Loucy (cell line): ENCODE results near the gene LTC4S.

ENCODE experiments used
- H2AFZ ChIP-seq: fragments of 200-600 bp; sonication (generic); 2 replicates; pipeline ENCODE4 v1.6.0; 2016; ENCODE audit warnings: antibody characterized with exemption, mild to moderate bottlenecking, low read length, moderate library complexity
- H3F3A ChIP-seq: fragments of 200-600 bp; 2 replicates; pipeline ENCODE4 v1.6.0; 2016; ENCODE audit warnings: antibody characterized with exemption, low read depth, mild to moderate bottlenecking
- H3K27me3 ChIP-seq: fragments of 200-600 bp; sonication (generic); 2 replicates; pipeline ENCODE4 v1.6.1; 2014; ENCODE audit warnings: low read length, mild to moderate bottlenecking; ENCODE audit not compliant: insufficient read depth, poor library complexity, severe bottlenecking
- H3K36me3 ChIP-seq: fragments of 200-600 bp; sonication (generic); 2 replicates; pipeline ENCODE4 v1.6.1; 2016; ENCODE audit warnings: low read length; ENCODE audit not compliant: insufficient read depth
- H3K4me1 ChIP-seq: fragments of 200-600 bp; sonication (generic); 2 replicates; pipeline ENCODE4 v1.5.1; 2014; ENCODE audit warnings: low read length, mild to moderate bottlenecking; ENCODE audit not compliant: insufficient read depth, poor library complexity, severe bottlenecking
- H3K4me2 ChIP-seq: fragments of 200-600 bp; sonication (generic); 2 replicates; pipeline ENCODE4 v1.6.0; 2014; ENCODE audit warnings: antibody characterized with exemption, low read length, low read depth, mild to moderate bottlenecking; ENCODE audit not compliant: poor library complexity, severe bottlenecking
- H3K4me3 ChIP-seq: fragments of 200-600 bp; sonication (generic); 2 replicates; pipeline ENCODE4 v1.5.1; 2014; ENCODE audit warnings: low read length, mild to moderate bottlenecking, mixed read lengths; ENCODE audit not compliant: poor library complexity, severe bottlenecking
- H3K79me2 ChIP-seq: fragments of 200-600 bp; sonication (generic); 2 replicates; pipeline ENCODE4 v1.6.1; 2014; ENCODE audit warnings: low read length; ENCODE audit not compliant: insufficient read depth
- H3K9ac ChIP-seq: fragments of 200-600 bp; sonication (generic); 2 replicates; pipeline ENCODE4 v1.6.0; 2014; ENCODE audit warnings: mild to moderate bottlenecking, low read depth, low read length, moderate library complexity; ENCODE audit not compliant: poor library complexity, severe bottlenecking
- H3K9me2 ChIP-seq: fragments of 200-600 bp; sonication (generic); replicated peaks from 2 replicates; pipeline ENCODE4 v1.6.1; 2016; ENCODE audit warnings: low read depth, low read length, mixed read lengths
- H3K9me3 ChIP-seq: fragments of 200-600 bp; sonication (generic); 2 replicates; pipeline ENCODE4 v1.6.1; 2014; ENCODE audit warnings: mild to moderate bottlenecking, antibody characterized with exemption, low read length, low read depth; ENCODE audit not compliant: insufficient read depth
- H4K20me1 ChIP-seq: fragments of 200-600 bp; sonication (generic); 2 replicates; pipeline ENCODE4 v1.6.0; 2014; ENCODE audit warnings: antibody characterized with exemption, low read length, mild to moderate bottlenecking; ENCODE audit not compliant: insufficient read depth, poor library complexity, severe bottlenecking
- CTCF ChIP-seq: fragments of 200-600 bp; sonication (generic); conservative IDR thresholded peaks from 2 replicates; pipeline ENCODE4 v1.5.1; 2014; ENCODE audit warnings: mild to moderate bottlenecking, antibody characterized with exemption, low read length
- EZH2phosphoT487 ChIP-seq: fragments of 200-600 bp; IDR thresholded peaks from 2 replicates; pipeline ENCODE4 v1.6.1; 2018; ENCODE audit warnings: antibody characterized with exemption, mild to moderate bottlenecking, moderate library complexity, borderline replicate concordance

LTC4S gene

DNA sequence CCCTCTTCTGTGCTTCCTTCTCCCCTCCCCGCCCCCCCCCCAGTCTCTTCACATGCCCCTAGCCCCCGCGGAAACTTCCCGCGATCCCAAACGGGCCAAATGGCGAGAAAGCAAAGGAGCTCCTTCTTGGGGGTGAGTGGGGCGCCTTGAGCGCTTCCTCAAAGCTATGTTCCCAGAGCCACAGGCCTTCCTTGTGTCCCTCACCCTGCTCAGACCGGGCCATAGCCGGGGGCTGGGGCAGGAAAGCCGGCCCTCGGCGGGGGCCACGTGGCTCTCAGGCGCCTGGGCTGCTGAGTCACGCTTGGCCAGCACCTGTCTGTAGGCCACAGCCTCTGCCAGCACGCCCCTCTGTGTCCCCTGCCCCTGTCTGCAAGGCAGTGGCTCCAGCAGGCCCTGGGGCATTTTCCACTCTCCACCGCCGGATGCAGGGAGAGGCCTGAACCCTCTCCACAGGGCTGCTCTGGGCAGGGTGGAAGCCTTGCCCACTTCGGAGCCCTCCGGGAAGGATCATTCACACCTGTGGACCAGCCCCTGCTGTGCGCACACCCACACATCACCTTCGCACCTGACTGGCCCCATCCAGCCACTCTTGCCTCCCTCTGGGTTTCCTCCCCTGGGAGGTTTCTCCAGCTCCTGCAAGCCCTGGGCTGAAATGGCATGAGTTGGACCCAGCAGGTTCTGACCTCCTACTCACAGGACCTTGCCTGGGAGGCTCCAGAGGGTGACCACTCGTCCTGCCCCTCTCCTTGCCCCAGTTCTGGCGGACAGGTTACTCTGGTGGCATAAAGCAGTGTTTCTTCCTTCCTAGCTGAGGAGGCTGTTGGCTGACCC, 25.7 kb downstream of the LTC4S start:
- no peak overlapping the region for H2AFZ ChIP-seq
- no peaks in the 10 kb centered on the region for H3K36me3 ChIP-seq
- peak overlapping the region; percentile 79 for H3K4me3 ChIP-seq

GRCh38 chr5:179820127-179820482, 26.3 kb downstream of the LTC4S start:
- Histone ChIP-seq H3K79me2 (peaks cover 13% of the 10 kb centered on the region; the same call in 1 of the 2 replicates), H3K36me3 (no peaks in the 10 kb centered on the region), H3K9me3 (no peaks in the 10 kb centered on the region), H2AFZ (no peak overlapping the region), H3K4me1 (peaks cover 12% of the 10 kb centered on the region), H4K20me1 (peaks cover 8% of the 10 kb centered on the region), H3K9me2 (no peaks in the 10 kb centered on the region), H3K27me3 (no peaks in the 10 kb centered on the region), H3K4me2 (peak overlapping the region; percentile 73), H3K4me3 (peak overlapping the region; percentile 79), H3F3A (no peaks in the 10 kb centered on the region), H3K9ac (peak overlapping the region; percentile 82)
- TF ChIP-seq EZH2phosphoT487 (no peak), CTCF (no peak)

More for the DNA sequence above, 25.7 kb downstream of the LTC4S start:
- Histone ChIP-seq H3K9me3 (no peaks in the 10 kb centered on the region), H3K9me2 (no peaks in the 10 kb centered on the region), H4K20me1 (peaks cover 8% of the 10 kb centered on the region), H3K79me2 (peaks cover 13% of the 10 kb centered on the region; the same call in 1 of the 2 replicates), H3K27me3 (no peaks in the 10 kb centered on the region), H3K4me1 (peaks cover 12% of the 10 kb centered on the region), H3F3A (no peaks in the 10 kb centered on the region), H3K4me2 (peak overlapping the region; percentile 73), H3K9ac (peak overlapping the region; percentile 50)
- TF ChIP-seq CTCF (no peak), EZH2phosphoT487 (no peak)

DNA sequence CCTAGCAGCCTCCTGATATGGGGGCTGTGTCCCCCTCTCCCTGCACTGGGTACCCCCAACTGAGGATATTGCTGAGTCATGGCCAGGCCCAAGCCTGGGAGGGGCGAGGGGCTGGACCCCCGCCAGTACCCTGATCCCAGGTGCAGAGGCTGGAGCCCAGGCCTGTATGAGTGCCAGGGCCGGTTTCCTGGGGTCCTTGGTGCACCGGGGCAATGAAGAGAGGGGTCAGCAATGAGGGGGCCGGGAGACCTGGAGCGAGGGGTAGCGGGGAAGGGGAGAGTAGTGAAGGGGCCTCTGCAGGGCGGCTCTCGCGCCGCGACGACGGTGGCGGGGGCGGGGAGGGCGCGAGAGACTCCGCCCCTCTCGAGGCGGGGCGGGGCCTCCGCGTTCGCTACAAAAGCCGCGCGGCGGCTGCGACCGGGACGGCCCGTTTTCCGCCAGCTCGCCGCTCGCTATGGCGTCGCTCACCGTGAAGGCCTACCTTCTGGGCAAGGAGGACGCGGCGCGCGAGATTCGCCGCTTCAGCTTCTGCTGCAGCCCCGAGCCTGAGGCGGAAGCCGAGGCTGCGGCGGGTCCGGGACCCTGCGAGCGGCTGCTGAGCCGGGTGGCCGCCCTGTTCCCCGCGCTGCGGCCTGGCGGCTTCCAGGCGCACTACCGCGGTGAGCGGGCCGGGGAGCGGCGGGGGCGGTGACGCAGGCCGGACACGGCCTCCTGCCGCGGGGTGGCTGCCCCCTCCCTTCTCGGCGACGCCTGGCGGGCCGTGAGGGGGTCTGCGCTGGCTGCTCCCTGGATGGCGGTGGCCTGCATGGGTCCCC, 26.9 kb downstream of the LTC4S start, which contains the start of gene SQSTM1:
Gene SQSTM1 (plus strand): TSS at position 423 of the 815 bp plus-strand sequence. CDS start 32 bp downstream, at position 455.
- peaks cover 13% of the 10 kb centered on the region; the same call in 1 of the 2 replicates for H3K79me2 ChIP-seq
- peak within 1 kb of the TSS; percentile 79 for H3K4me3 ChIP-seq
- peak within 1 kb of the TSS; percentile 82 for H3K9ac ChIP-seq
- no peaks in the 10 kb centered on the region for H3K36me3 ChIP-seq
- peak within 1 kb of the TSS; percentile 73 for H3K4me2 ChIP-seq
- peaks cover 12% of the 10 kb centered on the region for H3K4me1 ChIP-seq
- H3F3A ChIP-seq, result no peaks in the 10 kb centered on the region
- no peak within 1 kb of the TSS for H2AFZ ChIP-seq
- H4K20me1 ChIP-seq, result peaks cover 8% of the 10 kb centered on the region
- no peaks in the 10 kb centered on the region for H3K9me2 ChIP-seq
- H3K9me3 ChIP-seq, result no peaks in the 10 kb centered on the region
- TF ChIP-seq EZH2phosphoT487, result no peak
- TF ChIP-seq CTCF, result no peak
- no peaks in the 10 kb centered on the region for H3K27me3 ChIP-seq
